Inferior parietal cortex (tissue), 1 donor: ENCODE results near the gene DALRD3.

ENCODE experiments used
- DNase-seq: peaks from one replicate; pipeline ENCODE4 v3.0.0-alpha.2; 2016; ENCODE audit errors: extremely low spot score

The DALRD3 gene

GRCh38 chr3:49017971-49018706 lies at the start of gene DALRD3:
DALRD3 (minus strand) TSS chr3:49018580; CDS start chr3:49018564, 16 bp downstream.
- DNase-seq, result peak; percentile 89

- no peak for DNase-seq
Observed at GRCh38 chr3:49058011-49058410, 39.6 kb upstream of the DALRD3 start.

GRCh38 chr3:49057268-49057667 lies 38.9 kb upstream of the DALRD3 start:
- DNase-seq, result no peak

- DNase-seq, result no peak
Observed at GRCh38 chr3:49054344-49054862, 36.0 kb upstream of the DALRD3 start.

GRCh38 chr3:49053543-49053942 lies 35.2 kb upstream of the DALRD3 start:
- DNase-seq, result no peak

- DNase-seq, result no peak
Observed at GRCh38 chr3:49035281-49035680, 16.9 kb upstream of the DALRD3 start.

GRCh38 chr3:49034650-49035049 lies 16.3 kb upstream of the DALRD3 start:
- DNase-seq, result no peak

GRCh38 chr3:49032646-49033304 lies 14.4 kb upstream of the DALRD3 start:
- DNase-seq, result no peak

GRCh38 chr3:49030321-49030720 lies 11.9 kb upstream of the DALRD3 start:
- no peak for DNase-seq

GRCh38 chr3:49029563-49029884 lies 11.1 kb upstream of the DALRD3 start:
- no peak for DNase-seq

- DNase-seq, result peak; percentile 97
Observed at GRCh38 chr3:49028673-49029562, 10.5 kb upstream of the DALRD3 start, which contains the start of gene IMPDH2. IMPDH2 (minus strand) TSS chr3:49029398; CDS start chr3:49029350, 48 bp downstream.

GRCh38 chr3:49028298-49028672 lies 9.9 kb upstream of the DALRD3 start:
- no peak for DNase-seq

- DNase-seq, result no peak
Observed at GRCh38 chr3:49027634-49028033, 9.3 kb upstream of the DALRD3 start.

- no peak for DNase-seq
Observed at GRCh38 chr3:49026536-49026935, 8.2 kb upstream of the DALRD3 start.

GRCh38 chr3:49025793-49026520 lies 7.6 kb upstream of the DALRD3 start:
- no peak for DNase-seq

- no peak for DNase-seq
Observed at GRCh38 chr3:49025005-49025792, 6.8 kb upstream of the DALRD3 start.

- no peak for DNase-seq
Observed at GRCh38 chr3:49024449-49024848, 6.1 kb upstream of the DALRD3 start.

GRCh38 chr3:49023775-49024174 lies 5.4 kb upstream of the DALRD3 start:
- no peak for DNase-seq

GRCh38 chr3:49022688-49023171 lies 4.3 kb upstream of the DALRD3 start:
- no peak for DNase-seq
